Memory B cell (primary cell): Measurements from ENCODE around the gene PKP3.
"Not testable (repeated sequence)": the region's sequence is repeated elsewhere in the genome, so short reads cannot be mapped to it uniquely, and the experiment has no call there.

Source experiments
- ATAC-seq: fragments of 150-1000 bp; cut with Tn5 transposase; 2 replicates; pipeline ENCODE4 v1.10.0; 2021; ENCODE audit warnings: low read depth, mild to moderate bottlenecking, moderate library complexity
- DNase-seq, 2 donors: peaks; one replicate each; pipeline ENCODE4 v3.0.0; 2022; ENCODE audit warnings: low spot score in 2 of 2
- H3K27ac Mint-ChIP-seq: one replicate; pipeline ENCODE4 v1.8.0; 2022; ENCODE audit warnings: mild to moderate bottlenecking, moderate library complexity, mixed read lengths
- H3K27me3 Mint-ChIP-seq: one replicate; pipeline ENCODE4 v1.8.0; 2022; ENCODE audit warnings: mixed read lengths
- H3K36me3 Mint-ChIP-seq: one replicate; pipeline ENCODE4 v1.8.0; 2022; ENCODE audit warnings: mild to moderate bottlenecking, mixed read lengths
- H3K4me1 Mint-ChIP-seq: one replicate; pipeline ENCODE4 v1.8.0; 2022; ENCODE audit warnings: mixed read lengths
- H3K4me3 Mint-ChIP-seq: one replicate; pipeline ENCODE4 v1.8.0; 2022; ENCODE audit warnings: mild to moderate bottlenecking, moderate library complexity, mixed read lengths
- H3K9me3 Mint-ChIP-seq: one replicate; pipeline ENCODE4 v1.8.0; 2022; ENCODE audit warnings: mixed read lengths

Gene PKP3

GRCh38 chr11:404551-405264 lies 10.7 kb downstream of the PKP3 start:
- DNase-seq (no peak), ATAC-seq (no peak)
- H3K36me3 Mint-ChIP-seq = peaks cover 2% of the 10 kb centered on the region
- no peak overlapping the region for H3K27ac Mint-ChIP-seq
- no peaks in the 10 kb centered on the region for H3K9me3 Mint-ChIP-seq
- peaks cover 6% of the 10 kb centered on the region for H3K4me1 Mint-ChIP-seq
- H3K4me3 Mint-ChIP-seq = peak overlapping the region; percentile 21
- H3K27me3 Mint-ChIP-seq = peaks cover 2% of the 10 kb centered on the region

DNA sequence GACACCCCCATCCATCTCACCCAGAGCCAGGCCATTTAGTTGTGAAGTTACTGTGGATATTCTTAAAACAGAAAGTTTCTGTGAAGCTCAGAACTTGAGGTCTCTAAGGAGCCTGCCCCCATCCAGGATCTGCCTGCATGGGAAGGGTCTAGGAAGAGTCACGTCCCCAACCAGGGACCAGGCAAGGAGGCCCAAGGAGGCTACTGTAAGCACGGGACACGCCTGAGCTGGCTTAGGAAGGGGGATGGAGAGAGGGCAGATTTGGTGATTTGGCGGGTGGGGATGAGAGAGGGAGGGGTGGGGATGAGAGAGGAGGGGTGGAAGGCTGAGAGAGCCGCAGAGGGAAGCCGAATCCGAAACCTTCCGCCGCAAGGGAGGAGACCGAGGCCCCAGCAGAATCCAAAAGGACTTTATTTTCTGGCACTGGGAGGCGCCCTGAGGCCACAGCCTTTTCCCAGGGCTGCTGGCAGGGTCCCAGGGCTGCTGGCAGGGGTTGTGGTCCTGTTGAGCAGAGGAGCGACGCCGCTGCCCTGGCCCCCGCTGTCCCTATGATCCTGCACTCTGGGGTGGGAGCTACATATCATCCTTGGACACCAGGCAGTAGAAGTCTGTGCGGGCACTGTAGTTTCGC lies 11.4 kb downstream of the PKP3 start:
- ATAC-seq (no peak), DNase-seq (no peak)
- H3K4me1 Mint-ChIP-seq = peaks cover 6% of the 10 kb centered on the region
- H3K27ac Mint-ChIP-seq = no peak overlapping the region
- peak overlapping the region; percentile 82 for H3K4me3 Mint-ChIP-seq
- peaks cover 2% of the 10 kb centered on the region for H3K36me3 Mint-ChIP-seq
- H3K27me3 Mint-ChIP-seq = no peaks in the 10 kb centered on the region
- no peaks in the 10 kb centered on the region for H3K9me3 Mint-ChIP-seq

GRCh38 chr11:405954-406795 lies 12.2 kb downstream of the PKP3 start:
- DNase-seq (no peak), ATAC-seq (no peak)
- H3K27me3 Mint-ChIP-seq = no peaks in the 10 kb centered on the region
- H3K4me1 Mint-ChIP-seq = peaks cover 6% of the 10 kb centered on the region
- peak overlapping the region; percentile 67 for H3K4me3 Mint-ChIP-seq
- H3K27ac Mint-ChIP-seq = peak overlapping the region; percentile 11
- H3K36me3 Mint-ChIP-seq = peaks cover 2% of the 10 kb centered on the region
- H3K9me3 Mint-ChIP-seq = no peaks in the 10 kb centered on the region

DNA sequence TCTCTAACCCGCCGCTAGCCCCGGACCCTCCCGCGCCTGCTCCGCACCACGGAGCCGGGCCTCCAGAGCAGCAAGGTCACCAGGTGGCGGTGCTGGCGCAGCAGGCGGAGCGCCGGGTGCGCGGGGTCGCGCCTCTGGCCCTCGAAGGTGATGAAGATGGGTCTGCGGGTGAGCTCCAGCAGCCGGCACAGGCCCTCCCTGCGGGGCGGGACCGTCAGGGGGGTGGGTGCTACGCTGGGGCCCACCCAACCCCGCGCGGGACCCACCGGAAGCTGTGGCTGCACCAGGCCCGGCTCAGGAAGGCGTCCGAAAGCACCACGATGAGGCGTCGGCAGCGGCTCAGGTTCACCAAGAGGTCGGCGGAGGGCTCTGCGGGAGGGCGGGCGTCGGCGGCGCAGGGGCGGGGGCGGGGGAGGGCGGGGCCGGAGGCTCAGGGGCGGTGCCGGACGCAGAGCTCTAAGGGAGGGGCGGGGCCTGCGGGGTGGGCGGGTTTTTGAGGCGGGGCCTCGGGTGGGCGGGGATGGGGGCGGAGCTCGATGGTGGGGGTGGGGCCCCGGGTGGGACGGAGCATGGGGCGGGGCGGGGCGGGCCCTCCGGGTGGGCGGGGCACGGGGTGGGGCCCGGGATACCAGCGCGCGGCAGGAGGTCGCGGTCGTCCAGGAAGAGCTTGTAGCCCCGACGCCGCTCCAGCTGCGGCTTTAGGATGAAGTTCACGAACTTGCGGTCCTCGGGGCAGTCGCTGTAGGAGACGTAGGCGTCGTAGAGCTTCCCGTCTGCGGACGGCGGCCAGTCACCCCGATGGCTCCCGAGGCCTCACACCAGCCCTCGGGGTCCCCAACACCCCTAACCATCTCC lies 13.0 kb downstream of the PKP3 start:
- peaks cover 2% of the 10 kb centered on the region for H3K36me3 Mint-ChIP-seq
- H3K27ac Mint-ChIP-seq = peak overlapping the region; percentile 24
- H3K27me3 Mint-ChIP-seq = no peaks in the 10 kb centered on the region
- ATAC-seq (peak; percentile 92), DNase-seq (peak; percentile 80 to 89)
- H3K9me3 Mint-ChIP-seq = no peaks in the 10 kb centered on the region
- peaks cover 6% of the 10 kb centered on the region for H3K4me1 Mint-ChIP-seq
- peak overlapping the region; percentile 67 for H3K4me3 Mint-ChIP-seq

DNA sequence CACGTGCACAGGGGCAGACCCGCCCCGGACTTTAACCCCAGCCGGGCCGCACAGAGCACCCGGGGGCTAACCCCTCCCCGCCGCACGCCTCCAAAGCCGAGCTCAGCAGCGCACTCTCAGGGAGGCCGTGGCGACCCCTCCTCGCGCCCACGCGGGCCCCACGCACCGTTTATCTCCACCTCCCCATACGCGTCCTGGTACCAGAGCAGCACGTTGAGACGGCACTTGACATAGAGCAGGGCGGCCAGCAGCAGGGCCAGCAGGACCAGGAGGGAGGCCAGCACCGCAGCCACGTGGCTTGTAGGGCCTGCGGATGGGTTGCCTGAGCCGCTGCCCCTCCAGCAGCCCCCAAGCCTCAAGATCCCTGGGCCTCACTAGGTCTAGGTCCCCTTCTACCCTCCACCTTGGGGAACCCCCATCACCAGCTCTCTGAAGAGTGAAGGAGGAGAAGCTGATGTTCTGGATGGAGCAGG lies 13.7 kb downstream of the PKP3 start:
- peaks cover 2% of the 10 kb centered on the region for H3K36me3 Mint-ChIP-seq
- no peaks in the 10 kb centered on the region for H3K9me3 Mint-ChIP-seq
- peaks cover 6% of the 10 kb centered on the region for H3K4me1 Mint-ChIP-seq
- no peak for DNase-seq
- H3K27ac Mint-ChIP-seq = peak overlapping the region; percentile 24
- no peak for ATAC-seq
- peak overlapping the region; percentile 51 for H3K4me3 Mint-ChIP-seq
- H3K27me3 Mint-ChIP-seq = no peaks in the 10 kb centered on the region

DNA sequence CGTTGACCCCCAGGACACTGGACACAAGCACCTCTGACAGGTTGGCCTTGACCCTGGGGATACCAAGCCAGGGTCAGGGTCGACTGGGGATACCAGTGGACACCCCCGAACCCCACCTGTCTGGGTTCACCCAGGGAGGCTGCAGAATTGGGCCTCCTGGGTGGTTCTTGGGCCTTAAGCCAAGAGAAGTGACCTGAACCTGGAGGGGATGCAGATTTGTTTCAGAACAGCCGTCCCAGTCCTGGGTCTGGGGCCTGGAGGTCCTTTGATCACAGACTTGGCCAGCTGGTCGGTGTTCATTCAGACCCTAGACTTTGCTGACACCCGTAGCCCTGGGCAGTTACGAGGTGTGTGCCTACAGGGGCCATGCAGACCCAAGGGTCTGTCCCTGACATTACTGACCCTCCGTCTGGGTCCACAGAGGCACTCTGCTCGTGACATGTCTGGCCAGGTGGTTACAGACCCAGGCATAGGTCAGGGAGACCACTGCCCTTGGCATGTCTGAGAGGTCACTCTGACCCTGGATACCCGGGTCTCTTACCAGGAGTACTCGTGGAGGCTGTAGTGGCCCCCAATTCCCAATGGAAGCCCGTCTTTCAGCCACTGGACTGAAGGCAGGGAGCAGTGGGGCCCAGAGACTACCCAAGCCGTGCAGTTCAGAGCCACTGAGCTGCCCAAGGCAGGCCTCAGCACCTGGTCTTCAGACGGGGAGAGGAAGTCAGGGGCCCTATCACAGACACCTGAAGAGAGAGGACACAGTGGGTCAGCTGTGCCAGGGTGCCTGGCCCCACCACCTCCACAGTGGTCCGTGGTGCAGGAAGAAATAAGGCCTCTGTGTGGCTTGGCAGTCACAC lies 14.4 kb downstream of the PKP3 start:
- Mint-ChIP-seq H3K4me1 (peaks cover 10% of the 10 kb centered on the region), H3K36me3 (peaks cover 2% of the 10 kb centered on the region), H3K27me3 (no peaks in the 10 kb centered on the region), H3K4me3 (no peak overlapping the region), H3K9me3 (no peaks in the 10 kb centered on the region), H3K27ac (no peak overlapping the region)
- no peak for DNase-seq
- no peak for ATAC-seq

- H3K4me1 Mint-ChIP-seq = peaks cover 15% of the 10 kb centered on the region
- H3K9me3 Mint-ChIP-seq = no peaks in the 10 kb centered on the region
- ATAC-seq (no peak), DNase-seq (no peak)
- H3K27ac Mint-ChIP-seq = no peak overlapping the region
- no peak overlapping the region for H3K4me3 Mint-ChIP-seq
- H3K36me3 Mint-ChIP-seq = peaks cover 2% of the 10 kb centered on the region
- no peaks in the 10 kb centered on the region for H3K27me3 Mint-ChIP-seq
Observed at GRCh38 chr11:409008-409599, 15.1 kb downstream of the PKP3 start.

GRCh38 chr11:409600-410483 lies 15.8 kb downstream of the PKP3 start:
- DNase-seq (no peak), ATAC-seq (no peak)
- Mint-ChIP-seq H3K27me3 (no peaks in the 10 kb centered on the region), H3K27ac (no peak overlapping the region), H3K9me3 (no peaks in the 10 kb centered on the region), H3K4me3 (no peak overlapping the region), H3K36me3 (peaks cover 2% of the 10 kb centered on the region), H3K4me1 (peaks cover 22% of the 10 kb centered on the region)

- not testable (repeated sequence) for H3K9me3 Mint-ChIP-seq
- H3K4me1 Mint-ChIP-seq = peaks cover 26% of the 10 kb centered on the region
Observed at GRCh38 chr11:410711-411110, 16.7 kb downstream of the PKP3 start.

DNA sequence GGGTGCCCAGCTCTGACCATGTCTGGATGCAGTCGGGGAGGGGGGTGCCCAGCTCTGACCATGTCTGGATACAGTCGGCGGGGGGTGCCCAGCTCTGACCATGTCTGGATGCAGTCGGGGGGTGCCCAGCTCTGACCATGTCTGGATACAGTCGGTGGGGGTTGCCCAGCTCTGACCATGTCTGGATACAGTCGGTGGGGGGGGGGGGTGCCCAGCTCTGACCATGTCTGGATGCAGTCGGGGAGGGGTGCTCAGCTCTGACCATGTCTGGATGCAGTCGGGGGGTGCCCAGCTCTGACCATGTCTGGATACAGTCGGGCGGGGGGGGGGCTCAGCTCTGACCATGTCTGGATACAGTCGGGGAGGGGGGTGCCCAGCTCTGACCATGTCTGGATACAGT lies 17.5 kb downstream of the PKP3 start:
- H3K4me3 Mint-ChIP-seq, H3K27me3 Mint-ChIP-seq, DNase-seq, ATAC-seq, H3K36me3 Mint-ChIP-seq, H3K9me3 Mint-ChIP-seq, H3K27ac Mint-ChIP-seq: not testable (repeated sequence)
- peaks cover 30% of the 10 kb centered on the region for H3K4me1 Mint-ChIP-seq

More at GRCh38 chr11:410711-411110, 16.7 kb downstream of the PKP3 start:
- not testable (repeated sequence) for H3K4me3 Mint-ChIP-seq, H3K27ac Mint-ChIP-seq, ATAC-seq, H3K36me3 Mint-ChIP-seq, H3K27me3 Mint-ChIP-seq
- DNase-seq = peak in 1 of 2 donors; percentile 6

DNA sequence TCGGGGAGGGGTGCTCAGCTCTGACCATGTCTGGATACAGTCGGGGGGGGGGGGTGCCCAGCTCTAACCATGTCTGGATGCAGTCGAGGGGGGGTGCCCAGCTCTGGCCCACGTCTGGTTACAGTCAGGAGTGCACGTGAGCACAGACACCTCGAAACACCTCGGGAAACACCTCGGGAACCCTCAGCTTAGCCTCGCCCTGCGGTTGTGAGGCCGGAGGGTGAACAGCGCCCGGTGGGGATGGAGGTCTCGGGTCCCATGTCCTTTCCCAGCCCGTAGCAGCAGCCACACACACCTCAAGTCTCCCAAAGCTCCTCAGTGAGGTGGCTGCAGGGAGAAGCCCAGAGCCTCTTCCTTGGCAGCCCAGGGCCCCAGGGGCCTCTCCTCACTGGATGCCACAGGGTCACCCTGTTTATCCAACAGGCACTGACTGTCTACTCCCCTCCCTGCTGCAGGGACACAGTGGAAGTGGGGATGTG lies 18.7 kb downstream of the PKP3 start:
- DNase-seq = peak in 1 of 2 donors; percentile 9
- Mint-ChIP-seq H3K4me1 (peaks cover 29% of the 10 kb centered on the region), H3K4me3 (no peak overlapping the region), H3K27me3 (no peaks in the 10 kb centered on the region), H3K9me3 (no peaks in the 10 kb centered on the region), H3K27ac (no peak overlapping the region), H3K36me3 (no peaks in the 10 kb centered on the region)
- ATAC-seq = no peak
